K562 (cell line): ENCODE measurements around the gene KNDC1. TPM values are rescaled to one million over a fixed set of nuclear protein-coding genes. Genes with fewer than 3 reads are reported as not detected.

ENCODE experiments used
- CCAR2 ChIP-seq: fragments of 200-400 bp; formaldehyde crosslinking; IDR thresholded peaks from 2 replicates; pipeline ENCODE4 v1.6.1; 2017; ENCODE audit warnings: mild to moderate bottlenecking, low read depth, low read length
- NFXL1 ChIP-seq: fragments of 450-650 bp; formaldehyde crosslinking; IDR thresholded peaks from 2 replicates; pipeline ENCODE4 v1.4.0; 2021; ENCODE audit warnings: mild to moderate bottlenecking
- SMARCC2 ChIP-seq: fragments of 450-650 bp; IDR thresholded peaks from 2 replicates; pipeline ENCODE4 v1.6.1; 2017; ENCODE audit warnings: antibody characterized with exemption, moderate library complexity, mild to moderate bottlenecking, low read depth
- TAF15 ChIP-seq: fragments of 200-400 bp; formaldehyde crosslinking; IDR thresholded peaks from 2 replicates; pipeline ENCODE4 v1.6.1; 2017; ENCODE audit warnings: mild to moderate bottlenecking, low read depth, low read length, moderate library complexity
- ZNF263 ChIP-seq: sonication (generic); formaldehyde crosslinking; IDR thresholded peaks from 2 replicates; pipeline ENCODE4 v1.8.0; 2022; ENCODE audit warnings: mild to moderate bottlenecking, missing genetic modification reagents, borderline replicate concordance
- ZNF79 ChIP-seq: fragments of 250-450 bp; sonication (Bioruptor Pico); IDR thresholded peaks from 2 replicates; pipeline ENCODE4 v1.4.0; 2020; ENCODE audit warnings: low read depth, mild to moderate bottlenecking, moderate library complexity
- polyA plus RNA-seq, 8 experiments: library from polyadenylated mRNA; depleted of rRNA in 4 of 8; stranded (reverse) in 5 of 8; unstranded in 3 of 8; fragments of >200 nt; fragmentation: Nextera tagmentation in 2 of 8; fragmentation: Illumina TruSeq in 1 of 8; extraction: Ambion mirVana in 2 of 8; extraction: Trizol in 1 of 8; gene quantifications; 2 replicates each; pipeline versions ENCODE4 v1.2.1 to v1.2.3, GENCODE V29; 2011 to 2014; ENCODE audit warnings: inconsistent platforms in 1 of 8, missing spikeins in 1 of 8
- total RNA-seq, 7 experiments: library from RNA; depleted of rRNA in 6 of 7; stranded (reverse); fragments of >200 nt in 6 of 7; fragmentation: Illumina TruSeq in 2 of 7; extraction: Trizol in 2 of 7; gene quantifications; 2 replicates each; pipeline versions ENCODE4 v1.2.1 to v1.2.3, GENCODE V29; 2011 to 2021; ENCODE audit warnings: low replicate concordance in 1 of 7
- TF ChIP-seq, protein P1 (sequence below): fragments of 200-800 bp; sonication (Bioruptor generic); IDR thresholded peaks from 2 replicates; pipeline ENCODE4 v1.6.1; 2017; ENCODE audit warnings: missing genetic modification characterization, missing compliant biosample characterization
- TF ChIP-seq, protein P2 (sequence below): fragments of 250-450 bp; sonication (Bioruptor Pico); IDR thresholded peaks from 2 replicates; pipeline ENCODE4 v1.8.0; 2022; ENCODE audit warnings: moderate library complexity, mild to moderate bottlenecking, inconsistent platforms

The KNDC1 gene
- total and polyA plus RNA-seq, 9 of the 15 experiments (the other 6 are each of a cell fraction or from before 2014, with no cell fraction given): 0.07 to 0.26 (median 0.11) TPM; not detected in 6

DNA sequence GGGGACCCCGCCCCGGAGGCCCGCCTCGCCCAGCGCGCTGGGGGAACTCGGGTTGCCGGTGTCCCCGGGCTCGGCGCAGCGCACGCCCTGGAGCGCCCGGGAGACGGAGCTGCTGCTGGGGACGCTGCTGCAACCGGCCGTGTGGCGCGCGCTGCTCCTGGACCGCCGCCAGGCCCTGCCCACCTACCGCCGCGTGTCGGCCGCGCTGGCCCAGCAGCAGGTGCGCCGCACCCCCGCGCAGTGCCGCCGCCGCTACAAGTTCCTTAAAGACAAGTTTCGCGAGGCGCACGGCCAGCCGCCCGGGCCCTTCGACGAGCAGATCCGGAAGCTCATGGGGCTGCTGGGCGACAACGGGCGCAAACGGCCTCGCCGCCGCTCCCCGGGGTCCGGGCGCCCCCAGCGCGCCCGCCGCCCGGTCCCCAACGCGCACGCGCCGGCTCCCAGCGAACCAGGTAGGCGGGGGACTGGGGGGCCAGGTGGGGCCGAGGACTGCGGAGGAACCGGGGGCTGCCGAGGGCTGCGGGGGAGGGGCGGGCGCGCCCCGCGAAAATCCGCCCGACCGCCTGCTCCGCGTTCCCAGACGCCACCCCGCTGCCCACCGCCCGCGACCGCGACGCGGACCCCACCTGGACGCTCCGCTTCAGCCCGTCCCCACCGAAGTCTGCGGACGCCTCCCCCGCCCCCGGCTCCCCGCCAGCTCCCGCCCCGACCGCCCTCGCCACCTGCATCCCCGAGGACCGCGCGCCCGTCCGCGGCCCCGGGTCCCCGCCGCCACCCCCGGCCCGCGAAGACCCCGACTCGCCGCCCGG is 70.6 kb downstream of the KNDC1 start (continued):
- TF ChIP-seq TAF15 (no peak), ZNF79 (CRISPR knock-in tag) (no peak), CCAR2 (no peak), SMARCC2 (no peak), NFXL1 (no peak), ZNF263 (CRISPR knock-in tag) (no peak)
- TF ChIP-seq, protein P1, sequence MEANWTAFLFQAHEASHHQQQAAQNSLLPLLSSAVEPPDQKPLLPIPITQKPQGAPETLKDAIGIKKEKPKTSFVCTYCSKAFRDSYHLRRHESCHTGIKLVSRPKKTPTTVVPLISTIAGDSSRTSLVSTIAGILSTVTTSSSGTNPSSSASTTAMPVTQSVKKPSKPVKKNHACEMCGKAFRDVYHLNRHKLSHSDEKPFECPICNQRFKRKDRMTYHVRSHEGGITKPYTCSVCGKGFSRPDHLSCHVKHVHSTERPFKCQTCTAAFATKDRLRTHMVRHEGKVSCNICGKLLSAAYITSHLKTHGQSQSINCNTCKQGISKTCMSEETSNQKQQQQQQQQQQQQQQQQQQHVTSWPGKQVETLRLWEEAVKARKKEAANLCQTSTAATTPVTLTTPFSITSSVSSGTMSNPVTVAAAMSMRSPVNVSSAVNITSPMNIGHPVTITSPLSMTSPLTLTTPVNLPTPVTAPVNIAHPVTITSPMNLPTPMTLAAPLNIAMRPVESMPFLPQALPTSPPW (CRISPR knock-in tag): no peak
- TF ChIP-seq, protein P2, sequence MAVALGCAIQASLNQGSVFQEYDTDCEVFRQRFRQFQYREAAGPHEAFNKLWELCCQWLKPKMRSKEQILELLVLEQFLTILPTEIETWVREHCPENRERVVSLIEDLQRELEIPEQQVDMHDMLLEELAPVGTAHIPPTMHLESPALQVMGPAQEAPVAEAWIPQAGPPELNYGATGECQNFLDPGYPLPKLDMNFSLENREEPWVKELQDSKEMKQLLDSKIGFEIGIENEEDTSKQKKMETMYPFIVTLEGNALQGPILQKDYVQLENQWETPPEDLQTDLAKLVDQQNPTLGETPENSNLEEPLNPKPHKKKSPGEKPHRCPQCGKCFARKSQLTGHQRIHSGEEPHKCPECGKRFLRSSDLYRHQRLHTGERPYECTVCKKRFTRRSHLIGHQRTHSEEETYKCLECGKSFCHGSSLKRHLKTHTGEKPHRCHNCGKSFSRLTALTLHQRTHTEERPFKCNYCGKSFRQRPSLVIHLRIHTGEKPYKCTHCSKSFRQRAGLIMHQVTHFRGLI (CRISPR knock-in tag): no peak
